HTERT RPE-1 (cell line): ENCODE results near the gene C1orf159.
"Not testable (repeated sequence)": the region's sequence is repeated elsewhere in the genome, so short reads cannot be mapped to it uniquely, and the experiment has no call there.

Experiments used
- in situ Hi-C: fragments of 300-500 bp; cut with MboI; formaldehyde crosslinking; loops from 4 replicates; pipeline ENCODE4 v1.14.3; 2020; ENCODE audit warnings: low sequenced_read_pairs

The C1orf159 gene

DNA sequence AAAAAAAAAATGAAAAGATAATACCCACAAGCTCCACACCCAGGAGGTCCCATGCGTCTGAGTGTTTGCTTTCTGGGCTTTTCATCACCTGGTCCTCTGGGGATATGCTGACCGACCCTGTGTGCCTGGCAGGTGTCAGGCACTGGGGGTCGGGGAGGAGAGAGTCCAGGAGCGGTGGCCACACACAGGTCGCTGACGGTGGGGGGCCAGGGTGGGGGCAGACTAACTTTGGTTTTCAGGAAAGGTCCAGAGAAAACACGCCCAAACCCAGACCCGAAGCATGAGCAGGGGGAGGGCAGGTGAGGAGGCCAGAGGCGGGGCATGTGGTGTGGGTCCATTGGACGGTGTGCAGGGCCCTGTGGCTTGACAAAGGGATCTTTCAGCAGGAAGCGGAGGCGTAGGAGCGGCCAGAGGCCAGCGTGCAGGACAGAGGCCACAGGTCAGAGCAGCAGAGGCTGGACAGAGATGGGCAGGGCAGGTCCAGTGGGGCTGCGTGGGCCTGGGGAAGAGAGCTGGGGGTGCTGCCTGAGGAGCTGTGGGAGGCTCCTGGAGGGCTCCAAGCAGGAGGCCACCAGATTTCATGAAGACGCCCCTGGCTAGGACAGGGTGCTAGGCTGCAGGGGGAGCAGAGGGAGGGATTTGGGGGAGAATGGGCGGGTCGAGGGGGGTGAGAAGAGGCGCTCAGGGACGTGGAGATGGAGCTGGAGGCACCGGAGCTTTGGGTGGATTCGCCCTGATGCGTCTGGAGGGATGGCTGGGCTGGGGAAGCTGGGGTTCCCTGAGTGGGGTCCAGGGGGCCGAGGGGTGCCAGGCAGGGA lies 57.6 kb downstream of the C1orf159 start:
- in situ Hi-C loops, result no loop called here

DNA sequence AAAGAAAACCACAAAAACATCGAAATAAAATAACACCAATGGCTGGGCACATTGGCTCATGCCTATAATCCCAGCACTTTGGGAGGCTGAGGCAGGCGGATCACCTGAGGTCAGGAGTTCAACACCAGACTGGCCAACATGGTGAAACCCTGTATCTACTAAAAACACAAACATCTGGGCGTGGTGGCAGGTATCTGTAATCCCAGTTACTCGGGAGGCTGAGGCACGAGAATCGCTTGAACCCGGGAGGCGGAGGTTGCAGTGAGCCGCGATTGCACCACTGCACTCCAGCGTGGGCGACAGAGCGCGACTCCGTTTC lies 58.2 kb downstream of the C1orf159 start:
- in situ Hi-C loops, result not testable (repeated sequence)

DNA sequence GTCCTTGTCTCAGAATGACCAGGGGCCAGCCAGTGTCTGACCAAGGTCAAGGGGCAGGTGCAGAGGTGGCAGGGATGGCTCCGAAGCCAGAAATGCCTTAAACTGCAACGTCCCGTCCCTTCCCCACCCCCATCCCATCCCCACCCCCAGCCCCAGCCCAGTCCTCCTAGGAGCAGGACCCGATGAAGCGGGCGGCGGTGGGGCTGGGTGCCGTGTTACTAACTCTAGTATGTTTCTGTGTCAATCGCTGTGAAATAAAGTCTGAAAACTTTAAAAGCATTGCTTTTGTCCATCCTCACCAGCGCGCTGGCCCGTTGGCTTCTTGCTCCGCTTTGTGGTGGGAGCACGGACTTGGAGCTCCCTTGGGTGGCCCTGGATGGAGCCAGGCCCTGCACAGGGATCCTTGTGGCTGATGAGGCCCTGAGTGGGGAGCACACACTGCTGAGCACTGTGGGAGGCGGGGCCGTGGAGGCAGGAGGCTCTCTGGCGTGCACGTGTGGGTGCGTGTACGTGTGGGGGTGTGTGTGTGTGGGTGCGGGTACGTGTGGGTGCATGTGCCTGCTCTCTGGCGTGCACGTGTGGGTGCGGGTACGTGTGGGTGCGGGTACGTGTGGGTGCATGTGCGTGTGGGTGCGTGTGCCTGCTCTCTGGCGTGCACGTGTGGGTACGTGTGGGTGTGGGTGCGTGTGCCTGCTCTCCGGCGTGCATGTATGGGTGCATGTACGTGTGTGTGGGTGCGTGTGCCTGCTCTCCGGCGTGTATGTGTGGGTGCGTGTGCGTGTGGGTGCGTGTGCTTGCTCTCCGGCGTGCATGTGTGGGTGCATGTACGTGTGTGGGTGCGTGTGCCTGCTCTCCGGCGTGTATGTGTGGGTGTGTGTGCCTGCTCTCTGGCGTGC lies 59.8 kb downstream of the C1orf159 start:
- in situ Hi-C loops, result no loop called here

GRCh38 chr1:1054971-1055370 lies 60.9 kb downstream of the C1orf159 start:
- in situ Hi-C loops, result no loop called here

DNA sequence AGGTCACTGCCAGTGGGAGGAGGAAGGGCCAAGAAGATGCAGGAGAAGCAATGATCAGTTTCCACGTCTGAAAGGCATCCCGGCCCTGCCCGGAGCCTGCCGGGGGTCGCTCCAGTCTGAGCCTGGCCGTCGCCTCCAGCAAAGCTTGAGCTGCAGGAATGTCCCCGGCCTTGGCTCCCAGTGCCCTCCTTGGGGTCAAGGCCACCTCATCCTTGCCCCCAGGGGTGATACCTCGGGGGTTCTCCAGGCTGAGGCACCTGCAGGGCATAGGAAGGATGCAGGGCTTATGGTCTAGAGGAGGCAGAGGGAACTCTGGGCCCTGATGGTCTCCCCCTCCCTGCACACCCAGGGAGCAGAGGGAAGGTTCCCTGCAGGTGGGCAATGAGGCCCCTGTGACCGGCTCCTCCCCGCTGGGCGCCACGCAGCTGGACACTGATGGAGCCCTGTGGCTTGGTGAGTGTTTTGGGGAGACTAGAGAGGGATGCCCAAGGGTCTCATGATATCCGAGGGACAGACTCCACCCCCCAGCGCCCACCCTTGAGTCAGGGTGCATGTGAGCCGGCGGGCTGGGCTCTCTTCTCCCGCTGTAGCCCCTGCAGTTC lies 61.7 kb downstream of the C1orf159 start:
- in situ Hi-C loops, result no loop called here

- in situ Hi-C loops, result no loop called here
Measured at GRCh38 chr1:1053682-1054081, 62.2 kb downstream of the C1orf159 start.

DNA sequence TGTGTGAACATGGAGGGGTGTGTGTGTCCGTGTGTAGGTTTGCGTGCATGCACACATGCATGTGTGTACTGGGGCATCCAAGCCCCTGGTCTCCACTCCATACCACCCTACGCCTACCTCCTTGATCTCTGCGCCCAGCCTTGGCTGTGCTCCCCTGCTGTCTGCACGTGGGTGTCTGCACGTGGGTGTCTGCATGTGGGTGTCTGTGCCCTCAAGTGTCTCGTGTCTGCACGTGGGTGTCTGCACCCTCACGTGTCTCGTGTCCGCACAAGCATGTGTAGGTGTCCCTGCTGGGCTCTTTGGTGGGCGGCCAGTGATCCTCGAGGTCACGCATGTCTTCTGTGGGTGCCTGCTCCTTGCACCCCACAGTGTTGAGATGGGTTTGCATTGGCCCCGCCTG lies 62.9 kb downstream of the C1orf159 start:
- in situ Hi-C loops, result no loop called here

DNA sequence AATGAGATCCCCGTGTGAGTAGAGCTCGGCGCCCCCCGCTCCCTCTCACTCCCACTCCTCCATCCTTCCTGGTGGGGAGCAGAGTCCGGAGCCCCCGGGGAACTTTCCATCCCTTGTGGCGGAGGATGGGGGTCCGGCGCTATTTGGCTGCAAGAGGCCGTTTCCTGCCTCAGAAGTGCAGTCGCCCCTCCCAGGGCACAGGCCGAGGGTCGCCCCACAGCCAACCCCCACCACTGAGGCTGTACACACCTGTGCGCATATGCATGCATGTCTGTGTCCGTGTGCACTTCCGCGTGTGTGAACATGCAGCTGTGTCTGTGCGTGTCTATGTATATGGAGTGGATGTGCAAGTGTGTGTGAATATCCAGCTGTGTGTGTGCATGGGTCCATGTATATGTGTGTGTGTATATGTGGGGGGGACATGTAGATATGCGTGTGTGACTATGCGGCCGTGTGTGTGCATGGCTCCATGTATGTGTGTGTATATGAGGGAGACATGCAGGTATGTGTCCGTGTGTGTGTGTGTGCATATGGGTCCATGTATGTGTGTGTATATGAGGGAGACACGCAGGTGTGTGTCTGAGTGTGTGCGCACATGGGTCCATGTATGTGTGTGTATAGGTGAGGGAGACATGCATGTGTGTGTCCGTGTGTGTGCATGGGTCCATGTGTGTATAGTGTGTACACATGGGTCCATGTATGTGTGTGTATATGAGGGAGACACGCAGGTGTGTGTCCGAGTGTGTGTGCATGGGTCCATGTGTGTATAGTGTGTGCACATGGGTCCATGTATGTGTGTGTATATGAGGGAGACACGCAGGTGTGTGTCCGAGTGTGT lies 63.7 kb downstream of the C1orf159 start:
- in situ Hi-C loops, result no loop called here

GRCh38 chr1:1051127-1051810 lies 64.6 kb downstream of the C1orf159 start:
- in situ Hi-C loops, result no loop called here

GRCh38 chr1:1050577-1051052 lies 65.3 kb downstream of the C1orf159 start:
- in situ Hi-C loops, result no loop called here

DNA sequence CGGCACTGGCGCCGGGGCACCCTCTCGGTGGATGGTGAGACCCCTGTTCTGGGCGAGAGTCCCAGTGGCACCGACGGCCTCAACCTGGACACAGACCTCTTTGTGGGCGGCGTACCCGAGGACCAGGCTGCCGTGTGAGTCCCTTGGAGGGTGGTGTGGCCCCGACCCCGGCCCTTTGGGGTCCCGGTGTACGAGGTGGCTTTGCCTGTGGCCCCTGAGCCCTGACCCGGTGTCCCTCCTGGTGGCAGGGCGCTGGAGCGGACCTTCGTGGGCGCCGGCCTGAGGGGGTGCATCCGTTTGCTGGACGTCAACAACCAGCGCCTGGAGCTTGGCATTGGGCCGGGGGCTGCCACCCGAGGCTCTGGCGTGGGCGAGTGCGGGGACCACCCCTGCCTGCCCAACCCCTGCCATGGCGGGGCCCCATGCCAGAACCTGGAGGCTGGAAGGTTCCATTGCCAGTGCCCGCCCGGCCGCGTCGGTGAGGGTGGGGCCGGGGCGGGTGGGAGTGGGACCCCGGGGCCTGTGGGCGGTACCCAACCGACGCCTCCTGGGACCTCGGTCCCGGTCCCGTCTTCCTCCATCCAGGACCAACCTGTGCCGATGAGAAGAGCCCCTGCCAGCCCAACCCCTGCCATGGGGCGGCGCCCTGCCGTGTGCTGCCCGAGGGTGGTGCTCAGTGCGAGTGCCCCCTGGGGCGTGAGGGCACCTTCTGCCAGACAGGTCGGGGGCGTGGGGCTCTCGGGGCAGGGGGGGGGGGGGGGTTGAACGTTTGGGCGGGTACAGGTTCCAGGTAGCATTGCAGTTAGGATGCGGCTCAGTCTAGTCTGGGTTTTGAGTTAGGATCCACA lies 66.3 kb downstream of the C1orf159 start:
- in situ Hi-C loops, result no loop called here

GRCh38 chr1:1048765-1049164 lies 67.1 kb downstream of the C1orf159 start:
- in situ Hi-C loops, result no loop called here

GRCh38 chr1:1047963-1048362 lies 67.9 kb downstream of the C1orf159 start:
- in situ Hi-C loops, result no loop called here

GRCh38 chr1:1047407-1047806 lies 68.5 kb downstream of the C1orf159 start:
- in situ Hi-C loops, result no loop called here

- in situ Hi-C loops, result no loop called here
Measured at GRCh38 chr1:1046767-1047166, 69.1 kb downstream of the C1orf159 start.

DNA sequence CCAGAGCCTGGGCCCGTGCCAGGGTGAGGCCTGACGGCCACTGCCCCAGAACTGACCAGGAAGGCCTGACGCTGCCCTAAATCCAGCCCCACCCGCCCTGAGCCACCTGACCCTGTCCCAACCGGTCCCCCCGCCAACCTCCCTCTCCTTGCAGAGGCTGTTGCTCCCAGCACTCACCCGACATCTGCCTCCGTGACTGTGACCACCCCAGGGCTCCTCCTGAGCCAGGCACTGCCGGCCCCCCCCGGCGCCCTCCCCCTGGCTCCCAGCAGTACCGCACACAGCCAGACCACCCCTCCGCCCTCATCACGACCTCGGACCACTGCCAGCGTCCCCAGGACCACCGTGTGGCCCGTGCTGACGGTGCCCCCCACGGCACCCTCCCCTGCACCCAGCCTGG lies 69.6 kb downstream of the C1orf159 start:
- in situ Hi-C loops, result no loop called here

DNA sequence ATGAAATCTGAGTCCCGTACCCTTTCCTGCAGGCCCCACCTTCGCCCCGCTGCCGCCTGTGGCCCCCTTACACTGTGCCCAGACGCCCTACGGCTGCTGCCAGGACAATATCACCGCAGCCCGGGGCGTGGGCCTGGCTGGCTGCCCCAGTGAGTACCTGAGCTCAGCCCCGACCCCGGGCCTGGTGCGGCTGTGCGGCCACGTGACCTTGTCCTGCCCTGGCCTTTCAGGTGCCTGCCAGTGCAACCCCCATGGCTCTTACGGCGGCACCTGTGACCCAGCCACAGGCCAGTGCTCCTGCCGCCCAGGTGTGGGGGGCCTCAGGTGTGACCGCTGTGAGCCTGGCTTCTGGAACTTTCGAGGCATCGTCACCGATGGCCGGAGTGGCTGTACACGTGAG lies 70.8 kb downstream of the C1orf159 start:
- in situ Hi-C loops, result no loop called here

DNA sequence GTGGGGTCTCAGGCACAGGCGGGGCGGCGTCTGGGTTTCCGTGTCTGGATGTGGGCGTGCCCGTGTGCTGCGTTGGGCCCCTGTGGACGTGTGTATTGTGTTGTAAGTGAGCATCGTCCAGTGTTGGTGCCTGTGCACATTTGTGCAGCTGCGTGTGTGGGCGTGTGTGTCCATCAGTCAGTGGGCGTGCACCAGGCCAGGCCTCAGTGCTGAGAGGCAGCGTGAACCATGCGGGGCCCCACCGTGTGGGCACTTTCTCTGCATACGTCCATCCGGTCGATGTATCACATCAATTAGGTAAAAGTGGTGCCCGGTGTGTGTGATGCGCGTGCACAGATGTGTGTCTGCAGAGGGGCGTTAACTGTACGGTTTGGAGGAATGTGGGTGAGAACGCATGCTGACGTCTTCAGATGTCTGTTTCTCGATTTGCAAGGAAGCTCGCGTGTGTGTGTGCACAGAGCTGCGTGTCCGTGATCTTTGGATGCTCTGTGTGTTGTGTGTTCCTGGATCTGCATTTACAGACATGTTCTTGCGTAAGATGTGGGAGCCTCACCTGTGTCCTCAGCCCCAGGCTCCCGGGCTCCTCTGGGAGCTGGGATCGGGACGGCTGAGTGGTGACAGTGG lies 71.3 kb downstream of the C1orf159 start:
- in situ Hi-C loops, result no loop called here

DNA sequence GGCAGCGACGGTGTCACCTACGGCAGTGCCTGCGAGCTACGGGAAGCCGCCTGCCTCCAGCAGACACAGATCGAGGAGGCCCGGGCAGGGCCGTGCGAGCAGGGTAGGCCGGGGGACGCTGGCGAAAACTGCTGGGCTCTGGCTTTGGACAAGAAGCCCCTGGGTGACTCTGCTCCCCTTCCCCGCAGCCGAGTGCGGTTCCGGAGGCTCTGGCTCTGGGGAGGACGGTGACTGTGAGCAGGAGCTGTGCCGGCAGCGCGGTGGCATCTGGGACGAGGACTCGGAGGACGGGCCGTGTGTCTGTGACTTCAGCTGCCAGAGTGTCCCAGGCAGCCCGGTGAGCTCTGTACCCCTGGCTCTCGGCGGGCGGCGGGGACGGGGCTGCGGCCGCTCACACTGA lies 72.0 kb downstream of the C1orf159 start:
- in situ Hi-C loops, result no loop called here
